Measurements from ENCODE around the gene KRTAP5-2.
"Not testable (repeated sequence)": the region's sequence is repeated elsewhere in the genome, so short reads cannot be mapped to it uniquely, and the experiment has no call there.

KRTAP5-2 gene

GRCh38 chr11:1597331-1597993, 632 bp downstream of the KRTAP5-2 start:
- DNase-seq: no peak
- Histone ChIP-seq H2BK12ac (ENCODE audit: low read length in 2 of 2) (no peak overlapping the region), H2BK120ac (ENCODE audit: low read depth, low read length) (no peak overlapping the region), H3K4ac (ENCODE audit: low read depth in 1 of 2, low read length in 2 of 2) (no peak overlapping the region), H2AFZ (ENCODE audit: low read depth, low read length) (no peak overlapping the region), H3K4me2 (ENCODE audit: low read length, poor library complexity, severe bottlenecking) (no peak overlapping the region), H3K14ac (ENCODE audit: low read length in 2 of 2) (no peak overlapping the region), H3K9ac (ENCODE audit: low read length) (no peak overlapping the region), H3K4me1 (ENCODE audit: control insufficient read depth, insufficient read depth, low read depth, low read length) (no peaks in the 10 kb centered on the region), H2BK5ac (ENCODE audit: low read depth, low read length, poor library complexity, severe bottlenecking) (no peak overlapping the region), H3K18ac (ENCODE audit: low read depth in 1 of 2, low read length in 2 of 2) (no peak overlapping the region), H3K79me1 (replicated peaks; ENCODE audit: low read length, poor library complexity, severe bottlenecking) (no peaks in the 10 kb centered on the region), H3K27ac (ENCODE audit: low read length, poor library complexity, severe bottlenecking) (no peak overlapping the region), H4K8ac (ENCODE audit: low read length) (no peak overlapping the region), H3K9me3 (ENCODE audit: control insufficient read depth, low read length) (no peaks in the 10 kb centered on the region), H3K36me3 (ENCODE audit: control insufficient read depth in 1 of 2, insufficient read depth in 2 of 2, low read depth in 1 of 2, low read length in 2 of 2) (no peaks in the 10 kb centered on the region), H3K4me3 (ENCODE audit: insufficient read depth in 1 of 2, low read depth in 1 of 2, low read length in 2 of 2) (no peak overlapping the region), H2AK5ac (ENCODE audit: low read length, severe bottlenecking) (no peak overlapping the region), H2BK15ac (ENCODE audit: low read depth, poor library complexity, severe bottlenecking) (no peak overlapping the region), H3K27me3 (ENCODE audit: control insufficient read depth in 1 of 2, insufficient read depth in 1 of 2, low read length in 2 of 2) (peaks cover 67 to 85% of the 10 kb centered on the region in 2 experiments), H3K23ac (ENCODE audit: low read length in 2 of 2) (no peak overlapping the region), H4K91ac (ENCODE audit: low read length) (no peak overlapping the region)
- WGBS: 82% methylated on average over 10 of the region's 10 CpGs

GRCh38 chr11:1596576-1597121, 1.4 kb downstream of the KRTAP5-2 start:
- not testable (repeated sequence) for H2BK12ac ChIP-seq (ENCODE audit: low read length in 2 of 2); H2AK5ac ChIP-seq (ENCODE audit: low read length, severe bottlenecking); H2BK120ac ChIP-seq (ENCODE audit: low read depth, low read length); H3K23ac ChIP-seq (ENCODE audit: low read length in 2 of 2); H2AFZ ChIP-seq (ENCODE audit: low read depth, low read length); H3K4me1 ChIP-seq (ENCODE audit: control insufficient read depth, insufficient read depth, low read depth, low read length); H3K18ac ChIP-seq (ENCODE audit: low read depth in 1 of 2, low read length in 2 of 2); H2BK5ac ChIP-seq (ENCODE audit: low read depth, low read length, poor library complexity, severe bottlenecking); H2BK15ac ChIP-seq (ENCODE audit: low read depth, poor library complexity, severe bottlenecking); H3K79me1 ChIP-seq (replicated peaks; ENCODE audit: low read length, poor library complexity, severe bottlenecking); H4K91ac ChIP-seq (ENCODE audit: low read length); DNase-seq; H3K27ac ChIP-seq (ENCODE audit: low read length, poor library complexity, severe bottlenecking); H3K4ac ChIP-seq (ENCODE audit: low read depth in 1 of 2, low read length in 2 of 2); H3K9me3 ChIP-seq (ENCODE audit: control insufficient read depth, low read length); H3K4me2 ChIP-seq (ENCODE audit: low read length, poor library complexity, severe bottlenecking); H3K36me3 ChIP-seq (ENCODE audit: control insufficient read depth in 1 of 2, insufficient read depth in 2 of 2, low read depth in 1 of 2, low read length in 2 of 2); H4K8ac ChIP-seq (ENCODE audit: low read length); H3K4me3 ChIP-seq (ENCODE audit: insufficient read depth in 1 of 2, low read depth in 1 of 2, low read length in 2 of 2); H3K9ac ChIP-seq (ENCODE audit: low read length)
- Histone ChIP-seq H3K27me3 (ENCODE audit: control insufficient read depth in 1 of 2, insufficient read depth in 1 of 2, low read length in 2 of 2) (peaks cover 70 to 83% of the 10 kb centered on the region in 2 experiments), H3K14ac (ENCODE audit: low read length in 2 of 2) (peak overlapping the region in 1 of 2 experiments; percentile 12)
- 35% methylated on average over 17 of the region's 19 CpGs for WGBS

- peaks cover 67 to 82% of the 10 kb centered on the region in 2 experiments for H3K27me3 ChIP-seq (ENCODE audit: control insufficient read depth in 1 of 2, insufficient read depth in 1 of 2, low read length in 2 of 2)
- H3K27ac ChIP-seq (ENCODE audit: low read length, poor library complexity, severe bottlenecking); H2BK5ac ChIP-seq (ENCODE audit: low read depth, low read length, poor library complexity, severe bottlenecking); H3K18ac ChIP-seq (ENCODE audit: low read depth in 1 of 2, low read length in 2 of 2); H3K9me3 ChIP-seq (ENCODE audit: control insufficient read depth, low read length); DNase-seq; H3K79me1 ChIP-seq (replicated peaks; ENCODE audit: low read length, poor library complexity, severe bottlenecking); H3K23ac ChIP-seq (ENCODE audit: low read length in 2 of 2); H2BK12ac ChIP-seq (ENCODE audit: low read length in 2 of 2); H3K4me2 ChIP-seq (ENCODE audit: low read length, poor library complexity, severe bottlenecking); H3K9ac ChIP-seq (ENCODE audit: low read length); H3K4ac ChIP-seq (ENCODE audit: low read depth in 1 of 2, low read length in 2 of 2); H4K8ac ChIP-seq (ENCODE audit: low read length); H4K91ac ChIP-seq (ENCODE audit: low read length); H2BK15ac ChIP-seq (ENCODE audit: low read depth, poor library complexity, severe bottlenecking); H3K4me1 ChIP-seq (ENCODE audit: control insufficient read depth, insufficient read depth, low read depth, low read length); H2AFZ ChIP-seq (ENCODE audit: low read depth, low read length); H2BK120ac ChIP-seq (ENCODE audit: low read depth, low read length); H3K4me3 ChIP-seq (ENCODE audit: insufficient read depth in 1 of 2, low read depth in 1 of 2, low read length in 2 of 2); H3K14ac ChIP-seq (ENCODE audit: low read length in 2 of 2); H3K36me3 ChIP-seq (ENCODE audit: control insufficient read depth in 1 of 2, insufficient read depth in 2 of 2, low read depth in 1 of 2, low read length in 2 of 2); H2AK5ac ChIP-seq (ENCODE audit: low read length, severe bottlenecking): not testable (repeated sequence)
- WGBS: 53% methylated on average over 11 of the region's 11 CpGs
Observed at GRCh38 chr11:1595994-1596575, 2.0 kb downstream of the KRTAP5-2 start.

DNA sequence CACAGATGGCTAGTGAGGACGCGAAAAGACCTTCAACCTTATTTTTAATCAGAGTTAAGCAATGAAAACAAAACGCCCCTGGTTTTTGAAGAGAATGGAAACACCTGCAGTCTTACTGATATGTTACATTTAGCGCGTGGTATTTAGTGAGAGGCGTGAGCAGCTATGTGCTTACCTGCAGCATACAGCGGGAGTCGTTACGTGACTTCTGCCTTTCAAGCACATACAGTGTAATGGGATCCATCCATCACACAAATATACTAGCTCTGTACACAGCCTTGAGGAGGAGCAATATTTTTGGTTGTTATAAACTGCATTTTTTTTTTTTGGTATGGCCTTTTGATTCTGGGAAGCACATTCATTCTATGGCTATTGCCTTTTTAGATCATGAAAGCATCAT, 5.5 kb downstream of the KRTAP5-2 start:
- Histone ChIP-seq H2BK5ac (ENCODE audit: low read depth, low read length, poor library complexity, severe bottlenecking) (no peak overlapping the region), H3K4me2 (ENCODE audit: low read length, poor library complexity, severe bottlenecking) (no peak overlapping the region), H3K14ac (ENCODE audit: low read length in 2 of 2) (no peak overlapping the region), H3K27ac (ENCODE audit: low read length, poor library complexity, severe bottlenecking) (no peak overlapping the region), H3K79me1 (replicated peaks; ENCODE audit: low read length, poor library complexity, severe bottlenecking) (no peaks in the 10 kb centered on the region), H2BK15ac (ENCODE audit: low read depth, poor library complexity, severe bottlenecking) (no peak overlapping the region), H3K9ac (ENCODE audit: low read length) (no peak overlapping the region), H3K36me3 (ENCODE audit: control insufficient read depth in 1 of 2, insufficient read depth in 2 of 2, low read depth in 1 of 2, low read length in 2 of 2) (no peaks in the 10 kb centered on the region), H3K4ac (ENCODE audit: low read depth in 1 of 2, low read length in 2 of 2) (no peak overlapping the region), H3K9me3 (ENCODE audit: control insufficient read depth, low read length) (no peaks in the 10 kb centered on the region), H4K91ac (ENCODE audit: low read length) (no peak overlapping the region), H3K23ac (ENCODE audit: low read length in 2 of 2) (no peak overlapping the region), H3K18ac (ENCODE audit: low read depth in 1 of 2, low read length in 2 of 2) (no peak overlapping the region), H2AK5ac (ENCODE audit: low read length, severe bottlenecking) (no peak overlapping the region), H2BK120ac (ENCODE audit: low read depth, low read length) (no peak overlapping the region), H3K4me1 (ENCODE audit: control insufficient read depth, insufficient read depth, low read depth, low read length) (no peaks in the 10 kb centered on the region), H2AFZ (ENCODE audit: low read depth, low read length) (no peak overlapping the region), H2BK12ac (ENCODE audit: low read length in 2 of 2) (no peak overlapping the region), H3K4me3 (ENCODE audit: insufficient read depth in 1 of 2, low read depth in 1 of 2, low read length in 2 of 2) (no peak overlapping the region), H4K8ac (ENCODE audit: low read length) (no peak overlapping the region), H3K27me3 (ENCODE audit: control insufficient read depth in 1 of 2, insufficient read depth in 1 of 2, low read length in 2 of 2) (peaks cover 57 to 87% of the 10 kb centered on the region in 2 experiments)
- WGBS: 81% methylated on average over 6 of the region's 9 CpGs
- DNase-seq: no peak

Data from mesenchymal stem cell (in vitro differentiated cells and primary cell).